ENCODE results near the gene CCDC158. TPM values are rescaled to one million over a fixed set of nuclear protein-coding genes. Genes with fewer than 3 reads are reported as not detected.
"Not testable (repeated sequence)": the region's sequence is repeated elsewhere in the genome, so short reads cannot be mapped to it uniquely, and the experiment has no call there.

The CCDC158 gene
- total RNA-seq, 1 experiment from 2014 or later: not detected

- H3K36me3 ChIP-seq (replicated peaks; ENCODE audit: control insufficient read depth, insufficient read depth, low read length): no peaks in the 10 kb centered on the region
- H3K27me3 ChIP-seq (ENCODE audit: control insufficient read depth, insufficient read depth, low read length): no peaks in the 10 kb centered on the region
- no peak overlapping the region for H3K4me3 ChIP-seq (ENCODE audit: insufficient read depth, low read depth, low read length)
- no peak for DNase-seq
These were observed 55.3 kb downstream of the CCDC158 start for GRCh38 chr4:76365636-76366035.

DNA sequence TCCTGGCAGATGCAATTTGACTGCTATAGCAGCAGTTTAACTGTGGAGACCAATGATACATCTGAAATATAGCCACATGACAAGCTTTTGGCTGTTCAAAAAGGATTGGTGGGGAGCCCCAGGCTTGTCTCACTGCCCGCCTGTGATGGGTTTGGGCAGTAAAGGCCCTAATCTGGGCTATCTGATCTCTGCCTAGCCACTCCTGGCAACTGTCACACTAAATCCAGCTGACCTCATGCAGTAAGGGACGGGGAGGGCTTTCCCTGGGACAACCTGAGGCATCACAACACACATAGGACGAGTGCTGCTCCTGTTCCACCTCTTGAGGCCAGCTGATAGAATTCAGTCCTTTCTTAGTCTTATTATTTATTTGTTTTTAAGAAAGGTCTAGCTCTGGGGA, 56.2 kb downstream of the CCDC158 start:
- DNase-seq: no peak
- no peaks in the 10 kb centered on the region for H3K27me3 ChIP-seq (ENCODE audit: control insufficient read depth, insufficient read depth, low read length)
- H3K36me3 ChIP-seq (replicated peaks; ENCODE audit: control insufficient read depth, insufficient read depth, low read length): no peaks in the 10 kb centered on the region
- no peak overlapping the region for H3K4me3 ChIP-seq (ENCODE audit: insufficient read depth, low read depth, low read length)

DNA sequence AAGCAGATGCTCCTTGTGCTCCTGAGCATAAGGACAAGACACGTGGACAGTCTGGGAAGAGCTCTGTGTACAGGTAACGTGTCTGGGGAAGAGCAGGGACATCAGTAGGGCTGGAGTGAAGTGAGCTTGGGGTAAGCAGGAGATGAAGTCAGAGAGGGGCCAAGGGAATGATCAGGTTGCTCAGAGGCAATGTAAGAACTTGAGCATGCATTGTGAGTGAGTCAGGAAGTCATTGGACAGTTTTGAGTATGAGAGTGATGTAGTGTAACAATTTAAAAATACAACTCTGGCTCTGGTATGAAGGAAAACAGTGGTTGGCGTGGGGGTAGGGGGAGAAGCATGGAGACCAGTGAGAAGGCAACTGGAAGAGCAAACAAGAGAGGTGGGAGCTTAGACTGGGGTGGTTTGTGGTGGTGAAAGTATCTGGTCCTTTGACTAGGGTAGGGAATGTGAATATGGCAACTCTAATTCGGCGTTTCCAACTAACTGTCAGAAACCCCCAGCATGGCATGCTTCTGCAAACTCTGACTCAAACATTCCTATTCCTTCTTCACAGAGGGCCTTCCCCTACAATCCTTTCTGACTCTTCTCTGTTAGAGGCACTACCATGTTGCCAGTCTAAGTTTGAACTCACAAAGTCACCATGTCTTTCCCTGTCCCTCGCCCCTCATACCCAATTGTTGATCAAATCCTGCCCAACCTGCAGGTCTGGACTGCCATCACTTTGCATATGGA, 57.2 kb downstream of the CCDC158 start:
- no peak for DNase-seq
- H3K27me3 ChIP-seq (ENCODE audit: control insufficient read depth, insufficient read depth, low read length): no peaks in the 10 kb centered on the region

GRCh38 chr4:76361689-76362412, 59.1 kb downstream of the CCDC158 start:
- no peak for DNase-seq
- H3K27me3 ChIP-seq (ENCODE audit: control insufficient read depth, insufficient read depth, low read length): no peaks in the 10 kb centered on the region

More for the DNA sequence above, 57.2 kb downstream of the CCDC158 start:
- Histone ChIP-seq H3K4me3 (ENCODE audit: insufficient read depth, low read depth, low read length) (no peak overlapping the region), H3K36me3 (replicated peaks; ENCODE audit: control insufficient read depth, insufficient read depth, low read length) (no peaks in the 10 kb centered on the region)

GRCh38 chr4:76359881-76360466, 61.0 kb downstream of the CCDC158 start:
- not testable (repeated sequence) for H3K36me3 ChIP-seq (replicated peaks; ENCODE audit: control insufficient read depth, insufficient read depth, low read length); H3K27me3 ChIP-seq (ENCODE audit: control insufficient read depth, insufficient read depth, low read length); DNase-seq; H3K4me3 ChIP-seq (ENCODE audit: insufficient read depth, low read depth, low read length)

More at GRCh38 chr4:76361689-76362412, 59.1 kb downstream of the CCDC158 start:
- Histone ChIP-seq H3K36me3 (replicated peaks; ENCODE audit: control insufficient read depth, insufficient read depth, low read length) (no peaks in the 10 kb centered on the region), H3K4me3 (ENCODE audit: insufficient read depth, low read depth, low read length) (no peak overlapping the region)

DNA sequence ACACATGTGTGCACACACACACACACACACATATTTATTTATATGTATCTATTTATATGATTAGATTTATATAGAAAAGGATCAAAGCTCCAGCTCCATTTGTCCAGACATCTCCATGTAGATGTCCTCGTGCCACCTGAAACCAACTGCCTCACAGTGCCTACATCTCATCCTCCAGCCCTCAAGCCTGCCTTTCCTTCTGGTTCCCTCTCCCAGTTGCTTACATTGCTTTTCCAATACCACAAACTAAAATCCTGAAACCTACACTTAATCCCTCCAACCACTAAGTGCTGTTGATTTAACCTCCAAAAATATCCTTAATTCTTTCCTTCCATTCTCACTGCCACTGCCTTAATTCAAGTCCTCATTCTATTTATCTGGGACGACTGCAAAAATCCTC, 63.0 kb downstream of the CCDC158 start:
- H3K27me3 ChIP-seq (ENCODE audit: control insufficient read depth, insufficient read depth, low read length): no peaks in the 10 kb centered on the region
- H3K4me3 ChIP-seq (ENCODE audit: insufficient read depth, low read depth, low read length): no peak overlapping the region
- H3K36me3 ChIP-seq (replicated peaks; ENCODE audit: control insufficient read depth, insufficient read depth, low read length): no peaks in the 10 kb centered on the region
- no peak for DNase-seq

DNA sequence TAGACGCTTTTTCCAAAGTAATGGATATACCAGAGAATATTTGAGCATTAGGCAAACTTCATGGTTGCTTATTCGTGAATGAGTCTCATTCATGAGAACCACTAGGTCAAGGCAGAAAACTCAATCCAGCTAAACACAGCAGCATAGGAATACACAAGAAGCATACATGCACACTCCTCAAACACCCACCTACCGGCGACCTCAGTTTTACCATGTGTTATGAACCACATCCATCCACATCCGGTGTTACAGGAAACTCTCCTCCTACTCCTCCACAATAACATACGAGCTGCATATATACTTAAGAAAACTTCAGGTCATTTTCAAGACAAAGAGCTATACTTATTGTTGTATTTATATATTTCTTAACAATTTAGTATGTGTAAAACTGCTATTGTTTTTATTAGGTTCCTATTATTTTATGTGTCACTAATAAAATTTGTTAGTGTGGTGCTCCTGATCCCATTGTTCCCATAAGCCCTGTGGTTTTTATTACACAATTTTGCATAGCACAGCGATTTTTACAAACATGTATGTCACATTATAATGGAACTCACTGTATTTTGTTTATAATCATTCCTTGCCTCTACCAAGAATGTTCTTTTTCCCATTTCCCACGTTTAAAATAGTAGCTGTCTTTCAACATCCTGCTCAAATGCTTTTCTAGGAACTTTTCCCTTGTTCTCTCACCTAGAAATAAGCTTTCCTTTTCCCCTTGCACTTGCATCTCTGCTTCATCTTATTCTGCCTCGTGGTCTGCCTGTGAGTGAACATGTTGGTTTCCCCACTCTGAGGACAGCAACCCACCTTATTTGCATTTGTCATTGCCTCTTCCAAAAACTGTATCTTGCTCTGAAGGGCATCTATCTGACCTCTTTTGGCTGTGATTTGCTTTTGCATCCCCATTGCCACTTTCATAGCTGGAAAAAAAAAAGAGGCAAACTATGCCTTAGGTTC, 66.1 kb downstream of the CCDC158 start:
- Histone ChIP-seq H3K36me3 (replicated peaks; ENCODE audit: control insufficient read depth, insufficient read depth, low read length) (no peaks in the 10 kb centered on the region), H3K4me3 (ENCODE audit: insufficient read depth, low read depth, low read length) (no peak overlapping the region), H3K27me3 (ENCODE audit: control insufficient read depth, insufficient read depth, low read length) (no peaks in the 10 kb centered on the region)
- no peak for DNase-seq

DNA sequence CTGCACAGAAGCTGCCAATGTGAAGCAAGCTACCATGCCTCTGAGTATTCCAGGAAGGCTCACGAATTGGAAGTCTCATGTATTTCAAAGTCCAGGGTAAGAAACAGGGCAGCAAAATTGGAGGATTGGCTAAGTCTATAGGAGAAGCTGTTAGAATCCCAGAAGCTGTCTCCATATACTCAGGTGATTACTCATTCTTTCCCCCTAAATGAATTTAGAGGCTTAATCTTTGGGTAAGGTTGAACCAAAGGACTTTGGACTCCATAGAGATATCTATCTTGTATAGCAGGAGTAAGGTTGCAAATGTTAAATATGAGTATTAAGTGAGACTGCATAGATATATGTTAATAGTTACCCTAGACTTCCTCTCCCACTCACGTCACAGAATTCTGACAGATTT, 78.1 kb downstream of the CCDC158 start:
- DNase-seq: no peak
- Histone ChIP-seq H3K27me3 (ENCODE audit: control insufficient read depth, insufficient read depth, low read length) (no peaks in the 10 kb centered on the region), H3K36me3 (replicated peaks; ENCODE audit: control insufficient read depth, insufficient read depth, low read length) (no peaks in the 10 kb centered on the region)

GRCh38 chr4:76342191-76342590, 78.8 kb downstream of the CCDC158 start:
- DNase-seq: no peak
- no peaks in the 10 kb centered on the region for H3K36me3 ChIP-seq (replicated peaks; ENCODE audit: control insufficient read depth, insufficient read depth, low read length)
- no peaks in the 10 kb centered on the region for H3K27me3 ChIP-seq (ENCODE audit: control insufficient read depth, insufficient read depth, low read length)
- H3K4me3 ChIP-seq (ENCODE audit: insufficient read depth, low read depth, low read length): no peak overlapping the region

More for the DNA sequence above, 78.1 kb downstream of the CCDC158 start:
- no peak overlapping the region for H3K4me3 ChIP-seq (ENCODE audit: insufficient read depth, low read depth, low read length)

DNA sequence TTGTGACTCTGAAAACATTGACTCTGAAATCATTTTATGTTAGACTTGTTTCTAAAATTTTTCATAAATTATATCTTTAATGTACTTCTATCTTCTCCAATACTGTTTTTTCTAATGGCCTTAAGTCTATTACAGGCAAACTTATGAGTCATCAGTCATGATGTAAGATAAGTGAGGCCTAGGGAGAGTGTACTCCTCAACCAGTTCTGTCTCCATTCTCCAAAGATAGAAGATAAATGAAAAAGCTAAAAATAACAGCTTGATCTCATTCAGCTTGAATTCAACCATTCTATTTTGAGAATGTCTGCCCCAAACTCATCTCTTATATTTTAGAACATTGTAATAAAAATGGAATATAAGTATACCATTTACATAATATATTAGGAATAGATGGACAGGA, 79.9 kb downstream of the CCDC158 start:
- Histone ChIP-seq H3K36me3 (replicated peaks; ENCODE audit: control insufficient read depth, insufficient read depth, low read length) (no peaks in the 10 kb centered on the region), H3K27me3 (ENCODE audit: control insufficient read depth, insufficient read depth, low read length) (no peaks in the 10 kb centered on the region), H3K4me3 (ENCODE audit: insufficient read depth, low read depth, low read length) (no peak overlapping the region)
- no peak for DNase-seq

DNA sequence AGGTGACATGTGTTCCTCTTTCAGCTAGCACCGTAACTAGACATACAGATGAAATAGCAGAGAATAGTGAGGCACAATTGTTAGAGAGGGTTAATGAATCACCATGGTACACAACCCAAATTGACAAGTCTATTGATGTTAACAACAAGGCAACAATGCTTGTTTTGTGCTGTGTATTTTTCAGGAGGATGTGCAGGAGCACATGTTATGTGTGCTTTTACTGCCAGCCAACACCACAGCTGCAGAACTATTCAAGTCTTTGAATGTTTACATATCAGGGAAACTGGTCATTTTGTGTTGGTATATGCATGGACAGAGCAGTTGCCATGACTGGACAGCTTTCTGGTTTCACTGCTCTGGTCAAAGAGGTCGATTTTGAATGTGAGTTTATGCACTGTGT, 81.6 kb downstream of the CCDC158 start:
- Histone ChIP-seq H3K4me3 (ENCODE audit: insufficient read depth, low read depth, low read length) (no peak overlapping the region), H3K27me3 (ENCODE audit: control insufficient read depth, insufficient read depth, low read length) (no peaks in the 10 kb centered on the region), H3K36me3 (replicated peaks; ENCODE audit: control insufficient read depth, insufficient read depth, low read length) (no peaks in the 10 kb centered on the region)
- DNase-seq: no peak

DNA sequence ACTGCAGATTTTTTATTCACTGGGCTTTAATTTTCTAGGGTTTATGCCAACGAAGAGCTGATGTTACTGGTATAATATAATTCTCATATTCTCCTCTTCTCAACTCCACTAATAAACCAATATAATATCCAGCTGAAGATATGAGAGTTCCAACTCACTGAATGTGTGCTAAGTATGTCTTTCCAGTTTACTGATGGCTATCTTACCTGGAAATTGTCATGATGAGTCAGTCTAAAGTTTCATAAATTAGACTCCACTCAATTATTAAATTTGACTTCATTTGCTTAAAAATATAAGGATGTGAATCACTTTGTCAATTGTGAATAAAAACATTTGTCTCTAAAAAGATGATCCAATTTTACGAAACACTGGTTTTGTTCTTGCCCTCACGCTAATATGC, 86.1 kb downstream of the CCDC158 start:
- no peaks in the 10 kb centered on the region for H3K36me3 ChIP-seq (replicated peaks; ENCODE audit: control insufficient read depth, insufficient read depth, low read length)
- DNase-seq: no peak

GRCh38 chr4:76326515-76326914, 94.4 kb downstream of the CCDC158 start:
- no peak for DNase-seq
- no peak overlapping the region for H3K4me3 ChIP-seq (ENCODE audit: insufficient read depth, low read depth, low read length)
- no peaks in the 10 kb centered on the region for H3K36me3 ChIP-seq (replicated peaks; ENCODE audit: control insufficient read depth, insufficient read depth, low read length)
- H3K27me3 ChIP-seq (ENCODE audit: control insufficient read depth, insufficient read depth, low read length): no peaks in the 10 kb centered on the region

More for the DNA sequence above, 86.1 kb downstream of the CCDC158 start:
- Histone ChIP-seq H3K4me3 (ENCODE audit: insufficient read depth, low read depth, low read length) (no peak overlapping the region), H3K27me3 (ENCODE audit: control insufficient read depth, insufficient read depth, low read length) (no peaks in the 10 kb centered on the region)

DNA sequence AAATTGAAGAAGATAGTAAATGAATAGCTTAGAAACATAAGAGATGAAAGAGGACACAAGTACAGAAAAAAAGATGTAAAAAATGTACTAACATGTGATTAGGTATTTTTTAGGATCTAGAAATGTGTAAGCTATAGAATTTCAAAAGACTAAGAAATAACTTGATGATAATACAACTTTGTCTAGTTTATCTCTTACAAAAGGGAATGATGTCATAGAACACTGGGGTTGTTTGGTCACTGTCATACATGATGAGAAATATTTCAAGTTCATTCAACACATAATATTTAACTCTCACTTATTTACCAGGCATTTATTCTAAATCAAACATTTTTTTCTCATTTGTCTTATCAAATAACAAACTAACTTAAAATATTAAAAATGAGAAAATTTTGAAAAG, 95.9 kb downstream of the CCDC158 start:
- Histone ChIP-seq H3K4me3 (ENCODE audit: insufficient read depth, low read depth, low read length) (no peak overlapping the region), H3K36me3 (replicated peaks; ENCODE audit: control insufficient read depth, insufficient read depth, low read length) (no peaks in the 10 kb centered on the region), H3K27me3 (ENCODE audit: control insufficient read depth, insufficient read depth, low read length) (no peaks in the 10 kb centered on the region)
- DNase-seq: no peak
